Suprapubic skin (tissue), 3 donors: Measurements from ENCODE around the gene MYO15A.

Experiments
- EP300 ChIP-seq: sonication (generic); formaldehyde crosslinking; IDR thresholded peaks from one replicate; pipeline ENCODE4 v1.6.1; 2017; ENCODE audit warnings: antibody characterized with exemption
- POLR2A ChIP-seq, 2 donors: fragments of 450-650 bp; IDR thresholded peaks; one replicate each; pipeline ENCODE4 v1.6.1; 2017; ENCODE audit warnings: antibody characterized with exemption in 2 of 2, mild to moderate bottlenecking in 2 of 2, moderate library complexity in 2 of 2
- TF ChIP-seq, protein P1 (sequence below), 2 donors: fragments of 200-600 bp in 1 of 2; fragments of 450-650 bp in 1 of 2; sonication (generic) in 1 of 2; IDR thresholded peaks; one replicate each; pipeline ENCODE4 v1.5.1; 2016 to 2019; ENCODE audit warnings: antibody characterized with exemption in 2 of 2, mild to moderate bottlenecking in 1 of 2, moderate library complexity in 1 of 2

DNA sequence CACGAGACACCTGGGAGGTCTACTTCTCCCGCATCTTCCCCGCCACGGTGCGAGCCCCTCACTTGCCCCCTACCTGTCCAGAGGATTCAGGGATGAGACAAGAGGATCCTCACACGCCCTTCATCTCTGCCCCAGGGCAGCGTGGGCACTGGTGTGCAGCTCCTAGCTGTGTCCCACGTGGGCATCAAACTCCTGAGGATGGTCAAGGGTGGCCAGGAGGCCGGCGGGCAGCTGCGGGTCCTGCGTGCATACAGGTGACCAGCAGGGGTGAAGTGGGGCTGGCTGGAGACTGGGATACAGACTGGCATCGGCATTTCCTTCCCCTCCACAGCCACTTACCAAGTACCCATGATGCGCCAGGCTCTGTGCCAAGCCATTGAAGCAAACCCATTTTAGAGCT lies 46.6 kb downstream of the MYO15A start:
- TF ChIP-seq, protein P1, sequence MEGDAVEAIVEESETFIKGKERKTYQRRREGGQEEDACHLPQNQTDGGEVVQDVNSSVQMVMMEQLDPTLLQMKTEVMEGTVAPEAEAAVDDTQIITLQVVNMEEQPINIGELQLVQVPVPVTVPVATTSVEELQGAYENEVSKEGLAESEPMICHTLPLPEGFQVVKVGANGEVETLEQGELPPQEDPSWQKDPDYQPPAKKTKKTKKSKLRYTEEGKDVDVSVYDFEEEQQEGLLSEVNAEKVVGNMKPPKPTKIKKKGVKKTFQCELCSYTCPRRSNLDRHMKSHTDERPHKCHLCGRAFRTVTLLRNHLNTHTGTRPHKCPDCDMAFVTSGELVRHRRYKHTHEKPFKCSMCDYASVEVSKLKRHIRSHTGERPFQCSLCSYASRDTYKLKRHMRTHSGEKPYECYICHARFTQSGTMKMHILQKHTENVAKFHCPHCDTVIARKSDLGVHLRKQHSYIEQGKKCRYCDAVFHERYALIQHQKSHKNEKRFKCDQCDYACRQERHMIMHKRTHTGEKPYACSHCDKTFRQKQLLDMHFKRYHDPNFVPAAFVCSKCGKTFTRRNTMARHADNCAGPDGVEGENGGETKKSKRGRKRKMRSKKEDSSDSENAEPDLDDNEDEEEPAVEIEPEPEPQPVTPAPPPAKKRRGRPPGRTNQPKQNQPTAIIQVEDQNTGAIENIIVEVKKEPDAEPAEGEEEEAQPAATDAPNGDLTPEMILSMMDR (IDR thresholded peaks at IDR 0.05), result no peak
- TF ChIP-seq POLR2A (IDR thresholded peaks at IDR 0.05), result no peak
- TF ChIP-seq EP300, result no peak
